Fibroblast of skin of left biceps (primary cell): ENCODE measurements around the gene CD27.
"Not testable (repeated sequence)": the region's sequence is repeated elsewhere in the genome, so short reads cannot be mapped to it uniquely, and the experiment has no call there.

Experiments
- DNase-seq, 2 experiments: peaks; one replicate each; pipeline ENCODE4 v3.0.0-alpha.2; 2013; ENCODE audit warnings: low read depth in 2 of 2

Gene CD27

DNA sequence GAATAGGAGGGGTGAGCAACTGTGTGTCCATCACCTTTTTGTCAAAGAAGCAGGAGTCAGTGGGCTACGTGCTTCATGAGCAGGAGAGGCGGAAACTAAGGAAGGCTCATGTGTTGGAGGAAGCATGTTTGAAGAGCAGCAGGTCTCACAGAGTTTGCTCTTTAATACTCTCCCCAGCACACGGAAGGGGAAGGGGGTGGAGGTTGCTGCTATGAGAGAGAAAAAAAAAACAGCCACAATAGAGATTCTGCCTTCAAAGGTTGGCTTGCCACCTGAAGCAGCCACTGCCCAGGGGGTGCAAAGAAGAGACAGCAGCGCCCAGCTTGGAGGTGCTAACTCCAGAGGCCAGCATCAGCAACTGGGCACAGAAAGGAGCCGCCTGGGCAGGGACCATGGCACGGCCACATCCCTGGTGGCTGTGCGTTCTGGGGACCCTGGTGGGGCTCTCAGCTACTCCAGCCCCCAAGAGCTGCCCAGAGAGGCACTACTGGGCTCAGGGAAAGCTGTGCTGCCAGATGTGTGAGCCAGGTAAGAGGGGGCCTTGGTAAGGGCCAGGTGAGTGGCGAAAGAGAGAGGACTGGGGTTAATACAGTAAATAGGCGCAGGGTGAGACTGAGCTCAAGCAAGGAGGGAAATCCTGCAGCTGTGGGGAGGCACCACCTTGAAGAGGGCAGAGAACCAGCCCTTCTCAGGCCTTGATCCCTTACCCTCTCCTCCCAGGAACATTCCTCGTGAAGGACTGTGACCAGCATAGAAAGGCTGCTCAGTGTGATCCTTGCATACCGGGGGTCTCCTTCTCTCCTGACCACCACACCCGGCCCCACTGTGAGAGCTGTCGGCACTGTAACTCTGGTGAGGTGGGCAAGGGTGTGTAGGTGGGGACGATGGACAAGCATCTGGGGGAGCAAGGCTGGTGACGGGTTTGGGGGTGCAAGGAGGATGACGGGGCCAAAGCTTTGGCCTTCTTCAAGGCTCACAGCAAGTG, at the start of gene CD27:
Gene CD27 (plus strand): TSS at position 252 of the 985 bp plus-strand sequence. CDS start 141 bp downstream, at position 393.
- DNase-seq, result no peak

- DNase-seq, result no peak
Measured at GRCh38 chr12:6396031-6396430, 48.7 kb upstream of the CD27 start.

GRCh38 chr12:6399884-6400644, 44.7 kb upstream of the CD27 start:
- no peak for DNase-seq

DNA sequence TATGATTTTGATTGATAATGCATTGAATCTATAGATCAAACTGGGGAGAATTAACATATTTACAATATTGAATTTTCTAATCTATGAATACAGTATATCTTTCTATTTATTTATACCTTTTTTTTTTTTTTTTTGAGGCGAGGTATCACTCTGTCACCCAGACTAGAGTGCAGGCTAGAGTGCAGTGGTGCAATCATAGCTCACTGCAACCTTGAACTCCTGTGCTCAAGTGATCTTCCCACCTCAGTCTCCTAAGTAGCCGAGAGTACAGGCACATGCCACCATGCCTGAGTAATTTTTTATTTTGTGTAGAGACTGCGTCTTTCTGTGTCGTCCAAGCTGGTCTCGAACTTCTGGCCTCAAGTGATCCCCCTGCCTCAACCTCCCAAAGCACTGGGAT, 40.4 kb upstream of the CD27 start:
- no peak for DNase-seq

DNA sequence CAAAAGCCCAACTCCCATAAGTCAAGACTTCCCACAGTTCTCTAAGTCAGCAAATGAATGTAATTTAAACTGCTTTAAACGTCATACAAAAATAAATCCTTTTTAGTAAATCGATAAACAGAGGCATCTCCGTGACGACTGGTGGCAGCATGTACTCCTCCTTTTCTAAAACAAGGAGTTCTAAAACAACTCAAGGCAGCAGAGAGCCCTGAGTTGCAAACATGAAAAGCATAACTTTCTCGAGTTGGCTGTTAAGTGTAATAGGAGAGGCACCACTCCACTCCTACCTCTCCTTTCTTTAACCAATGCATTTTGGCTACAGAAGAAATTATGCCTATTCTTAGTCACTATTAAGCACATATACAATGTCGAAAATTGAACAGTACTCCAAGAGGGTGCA, 38.8 kb upstream of the CD27 start:
- no peak for DNase-seq

DNA sequence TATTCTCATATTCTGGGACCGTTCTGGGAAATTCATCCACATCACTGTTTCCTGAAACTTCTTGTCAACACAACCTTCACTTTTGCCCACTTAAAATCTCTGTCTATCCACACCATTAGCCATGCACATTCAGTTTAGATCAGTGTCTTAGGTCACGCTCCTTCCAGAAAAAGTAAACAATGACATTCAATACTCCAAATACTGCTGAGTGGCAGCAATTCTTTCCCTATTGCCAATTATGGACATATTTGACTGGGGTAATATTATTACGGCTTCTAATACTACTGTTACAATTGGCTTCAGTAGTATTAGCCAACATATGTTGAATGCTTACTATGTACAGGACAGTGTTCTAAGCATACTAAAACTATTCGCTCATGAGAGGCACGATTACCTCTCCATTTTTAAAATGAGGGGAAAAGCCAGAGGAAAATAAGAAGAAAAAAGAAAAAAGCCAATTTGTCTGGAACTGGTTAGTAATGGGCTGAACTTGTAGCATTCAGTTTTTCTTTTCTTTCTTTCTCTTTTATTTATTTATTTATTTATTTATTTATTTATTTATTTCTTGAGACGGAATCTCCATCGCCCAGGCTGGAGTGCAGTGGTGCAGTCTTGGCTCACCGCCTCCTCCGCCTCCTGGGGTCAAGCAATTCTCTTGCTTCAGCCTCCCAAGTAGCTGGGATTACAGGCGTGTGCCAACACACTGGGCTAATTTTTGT, 37.4 kb upstream of the CD27 start:
- DNase-seq, result no peak

DNA sequence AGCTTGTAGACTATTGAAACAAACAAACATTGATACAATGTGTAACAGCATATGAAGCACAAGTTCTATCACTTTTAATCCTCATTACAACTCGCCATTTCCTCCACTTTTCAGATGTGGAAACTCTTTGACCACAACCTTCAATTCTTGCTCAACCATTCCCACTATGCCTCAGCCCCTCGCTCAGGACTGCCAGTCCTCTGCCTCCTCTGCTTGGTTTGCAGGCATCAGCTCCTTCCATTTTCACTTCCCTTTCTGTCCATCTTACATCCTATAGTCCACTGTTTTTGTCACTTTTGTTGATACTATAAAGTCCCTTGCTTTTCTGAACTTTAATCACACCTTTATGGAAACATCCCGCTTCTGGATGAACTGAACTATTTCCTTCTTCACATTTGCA, 28.2 kb upstream of the CD27 start:
- DNase-seq, result no peak

DNA sequence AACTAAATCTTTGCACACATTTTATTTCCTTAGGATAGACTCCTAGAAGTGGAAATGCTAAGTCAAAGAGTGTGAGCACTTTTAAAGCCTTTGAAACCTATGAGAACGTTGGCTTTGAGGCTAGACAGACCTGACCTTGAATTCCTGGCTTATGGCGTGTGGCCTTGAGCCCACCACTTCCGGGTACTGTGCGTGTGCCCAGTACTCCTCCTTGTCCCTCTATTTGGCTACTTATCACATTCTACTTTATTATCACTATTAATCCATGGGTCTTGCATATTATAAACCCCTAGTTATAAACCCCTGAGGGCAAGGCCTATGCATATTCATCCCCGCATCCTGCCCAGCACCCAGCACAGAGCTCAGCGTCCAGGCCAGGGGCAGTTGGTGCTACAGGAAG, 26.0 kb upstream of the CD27 start:
- no peak for DNase-seq

DNA sequence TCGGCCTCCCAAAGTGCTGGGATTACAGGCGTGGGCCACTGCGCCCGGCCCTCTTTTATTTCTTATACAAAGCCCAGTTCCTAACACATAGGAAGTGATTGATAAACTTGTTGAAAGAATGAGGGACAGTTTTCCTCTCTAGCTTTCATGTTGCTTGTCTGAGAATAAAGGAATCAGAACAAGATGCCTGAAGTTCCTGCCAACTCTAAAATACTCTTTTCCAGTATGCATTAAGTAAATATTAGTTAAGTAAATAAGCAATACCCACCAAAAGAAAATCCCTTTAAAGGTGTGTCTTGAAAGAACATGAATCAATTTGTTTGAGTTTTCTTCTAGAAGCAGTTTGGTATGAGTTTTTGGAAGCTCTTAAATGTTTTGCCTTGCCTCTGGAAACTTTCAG, 24.4 kb upstream of the CD27 start:
- DNase-seq, result no peak

- DNase-seq, result peak; percentile 71 to 77
Measured at GRCh38 chr12:6423267-6424007, 21.3 kb upstream of the CD27 start.

DNA sequence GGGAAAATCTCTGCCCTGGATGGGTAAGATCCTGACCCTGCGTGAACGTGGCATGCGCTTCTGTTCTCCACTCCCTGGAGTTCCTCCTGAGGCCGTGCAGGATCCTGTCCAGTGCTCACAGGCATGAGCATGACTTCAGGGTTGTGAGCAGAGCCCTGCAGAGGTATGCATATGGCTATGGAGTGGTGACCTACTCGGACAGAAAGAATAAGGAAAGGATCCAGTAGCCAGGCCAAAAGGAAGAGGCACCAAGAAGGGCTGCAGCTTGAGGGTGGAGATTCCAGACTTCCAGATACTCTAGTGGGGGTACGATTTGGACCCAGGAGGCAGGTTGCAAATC, 20.8 kb upstream of the CD27 start:
- no peak for DNase-seq

DNA sequence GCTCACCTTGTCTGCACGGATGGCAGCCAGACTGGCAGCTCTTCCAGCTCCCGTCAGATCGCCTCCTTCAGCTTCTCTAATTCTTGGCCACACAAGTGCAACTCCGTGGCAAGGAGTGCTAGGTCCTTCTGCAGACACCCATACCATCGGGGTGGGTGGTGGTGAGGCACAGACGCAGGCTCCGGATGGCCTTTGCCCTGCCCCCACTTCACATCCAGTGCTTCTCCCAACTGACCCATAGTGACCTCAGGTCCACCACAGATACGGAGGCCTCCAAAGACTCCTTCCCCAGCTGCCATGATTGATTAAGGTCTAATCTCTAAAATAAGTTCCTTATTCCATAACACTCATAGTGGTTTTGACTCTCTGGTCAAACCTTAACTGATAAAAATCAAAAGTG, 19.9 kb upstream of the CD27 start:
- no peak for DNase-seq

- no peak for DNase-seq
Measured at GRCh38 chr12:6425590-6426531, 18.9 kb upstream of the CD27 start.

DNA sequence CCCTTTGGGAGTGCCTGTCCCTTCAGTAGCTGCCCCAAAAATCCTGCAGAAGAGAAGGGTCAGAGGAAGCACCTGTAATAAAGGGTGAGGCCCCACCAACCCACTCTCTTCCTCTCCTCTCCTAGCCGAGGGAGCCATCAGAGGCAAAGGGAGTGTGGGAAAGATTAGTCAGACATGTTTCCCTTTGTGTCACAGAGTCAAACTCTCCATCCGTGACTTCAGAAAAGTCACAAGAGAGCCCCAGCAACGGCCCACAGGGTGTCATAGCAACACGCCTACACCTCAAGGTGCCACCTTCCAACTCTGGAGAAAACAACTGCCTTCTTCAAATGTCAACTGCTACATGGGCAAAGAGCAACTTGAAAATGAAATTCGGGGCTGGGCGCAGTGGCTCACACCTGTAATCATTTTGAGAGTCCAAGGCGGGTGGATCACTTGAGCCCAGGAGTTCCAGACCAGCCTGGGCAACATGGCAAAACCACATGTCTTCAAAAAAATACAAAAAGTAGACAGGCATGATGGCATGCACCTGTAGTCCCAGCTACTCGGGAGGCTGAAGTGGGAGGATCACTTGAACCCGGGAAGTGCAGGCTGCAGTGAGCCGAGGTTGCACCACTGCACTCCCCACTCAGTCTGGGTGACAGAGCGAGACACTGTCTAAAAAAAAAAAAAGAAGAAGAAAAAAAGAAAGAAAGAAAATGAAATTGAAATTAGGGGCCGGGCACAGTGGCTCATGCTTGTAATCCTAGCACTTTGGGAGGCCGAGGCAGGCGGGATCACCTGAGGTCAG, 17.7 kb upstream of the CD27 start:
- no peak for DNase-seq

GRCh38 chr12:6427796-6428195, 17.0 kb upstream of the CD27 start:
- not testable (repeated sequence) for DNase-seq

DNA sequence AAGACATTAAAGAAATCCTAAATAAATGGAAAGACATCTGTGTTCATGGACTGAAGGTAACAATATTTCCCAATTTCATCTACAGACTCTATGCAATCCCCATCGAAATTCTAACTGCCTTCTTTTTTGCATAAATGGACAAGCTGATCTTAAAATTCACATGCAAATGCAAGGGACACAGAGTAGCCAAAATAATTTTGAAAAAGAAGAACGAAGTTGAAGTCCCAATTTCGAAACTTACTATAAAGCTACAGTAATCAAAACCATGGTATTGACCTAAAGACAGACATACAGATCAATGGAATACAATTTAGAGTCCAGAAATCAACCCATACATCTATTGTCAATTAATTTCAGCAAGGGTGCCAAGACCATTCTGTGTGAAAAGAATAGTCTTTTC, 16.4 kb upstream of the CD27 start:
- no peak for DNase-seq

- peak; percentile 80 to 84 for DNase-seq
Measured at GRCh38 chr12:6430124-6430989, 14.4 kb upstream of the CD27 start.

DNA sequence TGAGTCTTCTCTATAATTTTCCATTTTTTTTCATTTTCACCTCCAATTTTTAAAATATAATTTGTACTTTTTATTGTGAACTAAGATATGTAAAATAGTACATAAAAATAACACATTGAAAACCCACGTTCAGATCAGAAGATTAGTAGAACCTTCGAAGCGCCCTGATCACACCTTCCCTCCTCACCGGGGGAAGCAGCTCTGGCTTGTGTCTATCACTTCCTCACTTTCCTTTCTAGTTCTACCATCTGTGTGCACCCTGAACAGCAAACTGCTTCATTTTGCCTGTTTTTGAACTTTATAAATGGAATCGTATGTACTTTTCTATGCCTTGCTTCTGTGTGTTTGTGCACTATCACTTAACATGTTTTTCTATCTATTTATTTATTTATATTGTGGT, 11.8 kb upstream of the CD27 start:
- DNase-seq, result no peak
